Lower lobe of right lung (tissue), 2 donors: ENCODE data around the gene TMEM119. TPM values are rescaled to one million over a fixed set of nuclear protein-coding genes. Genes with fewer than 3 reads are reported as not detected.

Source experiments
- ATAC-seq, 2 donors: fragments of 200-7000 bp; cut with Tn5 transposase; one replicate each; pipeline ENCODE4 v1.9.1; 2020 to 2022; ENCODE audit warnings: mild to moderate bottlenecking in 2 of 2, moderate library complexity in 2 of 2
- DNase-seq: peaks from one replicate; pipeline ENCODE4 v3.0.0-alpha.2; 2020
- H3K27ac ChIP-seq: fragments of 200-600 bp; one replicate; pipeline ENCODE4 v1.8.0; 2022
- H3K27me3 ChIP-seq: fragments of 200-600 bp; one replicate; pipeline ENCODE4 v1.8.0; 2022; ENCODE audit warnings: low read depth
- H3K36me3 ChIP-seq: fragments of 200-600 bp; one replicate; pipeline ENCODE4 v1.8.0; 2022; ENCODE audit warnings: mild to moderate bottlenecking
- H3K4me1 ChIP-seq: fragments of 200-600 bp; one replicate; pipeline ENCODE4 v1.8.0; 2022
- H3K4me3 ChIP-seq: fragments of 200-600 bp; one replicate; pipeline ENCODE4 v1.8.0; 2022; ENCODE audit warnings: mild to moderate bottlenecking
- H3K9me3 ChIP-seq: fragments of 200-600 bp; one replicate; pipeline ENCODE4 v1.8.0; 2022
- intact Hi-C: fragments of 100-400 bp; cut with DNase I; formaldehyde crosslinking; loops from one replicate; pipeline ENCODE4 v1.11.0; 2022
- total RNA-seq: library from RNA; stranded (reverse); fragmentation: NEBNext Ultra II Directional; extraction: Animal tissue kit (Norgen Biotek cat#: 25700); gene quantifications from one replicate; pipeline ENCODE4 v1.2.1, GENCODE V29; 2021
- TF ChIP-seq, protein P1 (sequence below): fragments of 200-600 bp; IDR thresholded peaks from one replicate; pipeline ENCODE4 v1.8.0; 2022; ENCODE audit warnings: antibody characterized with exemption, mild to moderate bottlenecking
- donor health status: DM: no; HTN: yes; CAD: no; lungs with severe emphysema.

The TMEM119 gene
- total RNA-seq, 1 donor from 2014 or later, result 13.4 TPM

DNA sequence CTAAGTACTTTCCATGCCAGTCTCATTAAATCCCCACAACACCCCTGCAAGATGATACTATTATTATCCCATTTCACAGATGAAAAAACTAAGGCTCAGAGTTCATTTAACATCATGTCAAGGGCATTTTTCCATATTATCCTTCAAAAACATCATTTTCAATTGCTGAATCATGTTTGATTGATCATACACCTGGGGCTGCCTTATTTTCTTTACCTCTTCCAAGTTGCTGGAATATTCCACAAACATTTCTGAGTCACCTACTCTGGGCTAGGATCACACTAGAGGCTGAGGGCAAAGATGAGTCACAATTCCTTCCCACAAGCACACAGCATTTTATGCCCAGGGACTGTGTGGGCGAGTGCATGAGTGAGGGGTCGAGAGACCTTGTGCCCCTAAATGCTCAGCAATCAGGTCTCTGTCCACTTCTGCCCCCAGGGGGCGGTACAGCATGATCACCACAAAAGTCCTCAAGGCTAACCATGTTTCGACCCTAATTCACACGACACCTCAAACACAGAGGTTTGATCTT is 14.1 kb upstream of the TMEM119 start:
- Histone ChIP-seq H3K36me3 (no peaks in the 10 kb centered on the region), H3K27ac (no peak overlapping the region), H3K4me1 (peaks cover 34% of the 10 kb centered on the region), H3K27me3 (no peaks in the 10 kb centered on the region), H3K4me3 (no peak overlapping the region), H3K9me3 (no peaks in the 10 kb centered on the region)
- DNase-seq, result no peak
- intact Hi-C loops, result no loop called here
- TF ChIP-seq, protein P1, sequence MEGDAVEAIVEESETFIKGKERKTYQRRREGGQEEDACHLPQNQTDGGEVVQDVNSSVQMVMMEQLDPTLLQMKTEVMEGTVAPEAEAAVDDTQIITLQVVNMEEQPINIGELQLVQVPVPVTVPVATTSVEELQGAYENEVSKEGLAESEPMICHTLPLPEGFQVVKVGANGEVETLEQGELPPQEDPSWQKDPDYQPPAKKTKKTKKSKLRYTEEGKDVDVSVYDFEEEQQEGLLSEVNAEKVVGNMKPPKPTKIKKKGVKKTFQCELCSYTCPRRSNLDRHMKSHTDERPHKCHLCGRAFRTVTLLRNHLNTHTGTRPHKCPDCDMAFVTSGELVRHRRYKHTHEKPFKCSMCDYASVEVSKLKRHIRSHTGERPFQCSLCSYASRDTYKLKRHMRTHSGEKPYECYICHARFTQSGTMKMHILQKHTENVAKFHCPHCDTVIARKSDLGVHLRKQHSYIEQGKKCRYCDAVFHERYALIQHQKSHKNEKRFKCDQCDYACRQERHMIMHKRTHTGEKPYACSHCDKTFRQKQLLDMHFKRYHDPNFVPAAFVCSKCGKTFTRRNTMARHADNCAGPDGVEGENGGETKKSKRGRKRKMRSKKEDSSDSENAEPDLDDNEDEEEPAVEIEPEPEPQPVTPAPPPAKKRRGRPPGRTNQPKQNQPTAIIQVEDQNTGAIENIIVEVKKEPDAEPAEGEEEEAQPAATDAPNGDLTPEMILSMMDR, result peak; percentile 55
- no peak for ATAC-seq

DNA sequence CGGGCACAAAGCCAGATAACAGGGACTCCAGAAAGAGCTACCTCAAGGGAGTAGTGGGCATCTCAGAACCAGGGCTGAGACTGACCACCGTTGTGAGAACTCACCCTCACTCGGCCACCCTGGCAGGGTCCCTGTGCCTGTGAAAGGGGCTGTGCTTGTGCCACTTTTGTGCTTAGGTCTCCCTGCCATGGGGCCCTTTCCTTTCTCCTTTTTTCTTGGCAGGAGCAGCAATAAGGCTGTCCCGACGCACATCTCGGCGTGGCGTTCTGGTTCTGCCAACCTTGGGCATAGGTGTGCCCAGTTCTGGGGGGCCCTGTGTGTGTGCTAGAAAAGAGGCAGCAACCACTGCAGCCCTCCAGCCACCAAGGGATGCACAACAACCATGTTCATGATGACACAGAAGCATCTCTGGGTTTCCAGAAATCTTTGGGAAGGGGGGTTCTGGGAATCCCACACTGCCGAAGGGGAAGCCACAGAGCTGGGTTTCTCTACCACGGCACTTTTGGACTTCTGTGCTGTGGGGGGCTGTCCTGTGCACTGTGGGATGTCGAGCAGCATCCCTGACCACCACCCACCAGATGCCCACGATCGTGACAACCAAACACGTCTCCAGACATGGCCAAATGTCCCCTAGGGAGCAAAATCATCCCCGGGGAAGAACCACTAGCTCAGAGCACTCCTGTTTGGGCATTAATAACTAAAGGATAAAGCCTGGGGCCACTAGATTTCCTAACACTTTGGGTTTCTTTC is 13.1 kb upstream of the TMEM119 start:
- TF ChIP-seq, protein P1, result no peak
- Histone ChIP-seq H3K4me3 (no peak overlapping the region), H3K27ac (no peak overlapping the region), H3K27me3 (no peaks in the 10 kb centered on the region), H3K4me1 (peaks cover 29% of the 10 kb centered on the region), H3K9me3 (no peaks in the 10 kb centered on the region), H3K36me3 (no peaks in the 10 kb centered on the region)
- no peak for DNase-seq
- ATAC-seq, result no peak
- intact Hi-C loops, result no loop called here

DNA sequence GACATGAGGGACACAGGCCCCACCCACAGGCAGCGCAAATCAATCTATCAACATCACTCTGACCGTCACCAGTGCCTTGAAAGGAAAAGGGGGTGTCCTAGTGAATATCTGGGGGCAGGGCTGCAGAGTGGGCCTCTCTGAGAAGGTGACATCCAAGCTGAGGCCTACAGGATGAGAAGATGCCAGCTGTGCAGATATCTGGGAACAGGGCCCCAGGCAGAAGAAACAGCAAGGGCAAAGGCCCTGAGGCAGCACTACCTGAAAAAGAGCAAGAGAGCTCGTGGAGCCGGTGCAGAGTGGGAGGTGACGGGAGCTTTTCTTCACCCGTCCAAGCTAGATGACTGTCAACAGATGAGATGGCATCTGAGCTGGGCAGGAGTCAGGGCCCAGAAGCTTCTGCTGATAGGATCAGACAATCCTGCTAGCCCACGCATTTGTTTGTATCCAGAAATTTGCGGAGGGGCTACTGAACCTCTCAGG is 12.5 kb upstream of the TMEM119 start:
- no peak for ATAC-seq
- TF ChIP-seq, protein P1, result no peak
- no peak overlapping the region for H3K4me3 ChIP-seq
- H3K36me3 ChIP-seq, result no peaks in the 10 kb centered on the region
- H3K27ac ChIP-seq, result no peak overlapping the region
- H3K27me3 ChIP-seq, result no peaks in the 10 kb centered on the region
- DNase-seq, result no peak
- H3K9me3 ChIP-seq, result no peaks in the 10 kb centered on the region
- H3K4me1 ChIP-seq, result peaks cover 29% of the 10 kb centered on the region
- intact Hi-C loops, result no loop called here

DNA sequence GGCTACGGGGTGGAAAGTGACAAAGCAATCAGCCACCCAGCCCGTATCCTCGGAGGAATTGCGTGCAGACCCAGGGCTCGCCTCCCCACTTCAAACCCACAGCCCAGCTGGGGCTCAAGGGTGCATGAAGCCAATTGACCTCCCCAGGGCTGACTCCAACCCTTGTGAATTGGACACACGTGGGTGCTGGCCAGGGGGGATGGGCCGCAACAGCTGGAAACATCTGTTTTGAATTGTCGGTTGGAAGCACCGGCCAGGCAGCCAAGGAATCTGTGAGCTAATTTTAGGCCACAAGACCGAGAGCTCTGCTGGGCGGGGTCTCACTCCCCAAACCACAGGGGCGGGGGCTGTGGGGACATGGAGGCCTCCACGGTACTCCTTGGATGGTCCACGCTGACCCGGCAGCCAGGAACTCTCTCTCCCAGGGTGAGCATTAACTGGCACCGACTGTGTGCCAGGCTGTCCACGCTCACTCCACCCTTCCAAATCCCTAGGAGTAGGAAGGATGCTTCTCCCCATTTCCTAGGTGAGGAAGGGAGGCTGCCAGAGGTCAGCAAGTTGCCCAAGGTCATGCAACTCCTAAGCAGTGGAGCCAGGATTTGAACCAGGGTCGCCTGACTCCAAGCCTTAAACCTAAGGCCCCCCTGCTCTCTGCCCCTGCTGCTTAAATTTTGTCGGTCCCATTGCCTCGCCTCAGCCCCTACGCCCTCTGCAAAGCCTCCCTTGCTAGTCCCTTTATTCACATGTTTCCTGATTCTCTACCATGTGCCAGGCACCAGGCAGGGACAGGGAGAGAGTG is 11.9 kb upstream of the TMEM119 start:
- no peaks in the 10 kb centered on the region for H3K27me3 ChIP-seq
- peak; percentile 38 to 67 for ATAC-seq
- peak; percentile 58 for DNase-seq
- H3K36me3 ChIP-seq, result no peaks in the 10 kb centered on the region
- H3K4me3 ChIP-seq, result no peak overlapping the region
- H3K4me1 ChIP-seq, result peaks cover 29% of the 10 kb centered on the region
- no peaks in the 10 kb centered on the region for H3K9me3 ChIP-seq
- TF ChIP-seq, protein P1, result no peak
- no peak overlapping the region for H3K27ac ChIP-seq
- intact Hi-C loops, result no loop called here

DNA sequence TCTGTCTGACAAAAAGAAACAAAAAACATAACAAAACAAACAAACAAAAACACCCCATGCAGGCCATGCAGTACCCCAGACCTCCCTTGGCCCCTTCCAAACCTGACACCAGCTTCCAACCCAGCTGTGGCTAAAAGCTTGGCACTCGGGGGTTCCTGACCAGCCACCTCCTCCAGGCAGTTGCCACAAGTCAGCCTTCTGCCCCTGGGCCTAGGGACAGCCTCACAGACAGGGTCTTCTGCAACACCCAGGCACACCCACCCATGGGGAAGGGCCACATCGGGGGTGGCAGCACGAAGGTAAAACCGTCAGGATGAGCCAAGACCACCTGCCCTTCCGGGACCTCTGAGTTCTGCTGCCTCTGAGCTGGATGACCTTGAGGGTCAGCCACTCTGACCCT is 10.7 kb upstream of the TMEM119 start:
- ATAC-seq (no peak), DNase-seq (no peak)
- Histone ChIP-seq H3K27ac (no peak overlapping the region), H3K4me3 (no peak overlapping the region), H3K4me1 (peaks cover 26% of the 10 kb centered on the region), H3K27me3 (no peaks in the 10 kb centered on the region), H3K36me3 (no peaks in the 10 kb centered on the region), H3K9me3 (no peaks in the 10 kb centered on the region)
- intact Hi-C loops, result no loop called here
- TF ChIP-seq, protein P1, result no peak
